Neural cell (in vitro differentiated cells): Measurements from ENCODE around the gene PLSCR5.

ENCODE experiments used
- CTCF ChIP-seq: fragments of 450-650 bp; IDR thresholded peaks from 2 replicates; pipeline ENCODE4 v1.5.1; 2014; ENCODE audit warnings: antibody characterized with exemption, mild to moderate bottlenecking, moderate library complexity; ENCODE audit not compliant: poor library complexity, severe bottlenecking
- EP300 ChIP-seq: fragments of 450-650 bp; conservative IDR thresholded peaks from 2 replicates; pipeline ENCODE4 v1.6.1; 2014; ENCODE audit warnings: antibody characterized with exemption, mild to moderate bottlenecking, moderate library complexity; ENCODE audit not compliant: poor library complexity, severe bottlenecking
- EZH2 ChIP-seq: fragments of 200-600, 300-800 bp; shearing (Covaris generic), sonication (generic); IDR thresholded peaks from 2 replicates; pipeline ENCODE4 v1.6.1; 2014; ENCODE audit warnings: antibody characterized with exemption, low read length, borderline replicate concordance, mild to moderate bottlenecking; ENCODE audit not compliant: insufficient read depth, poor library complexity, severe bottlenecking
- POLR2AphosphoS5 ChIP-seq: IDR thresholded peaks from 2 replicates; pipeline ENCODE4 v1.6.1; 2012
- RAD21 ChIP-seq: fragments of 450-650 bp; conservative IDR thresholded peaks from 2 replicates; pipeline ENCODE4 v1.6.1; 2014; ENCODE audit warnings: antibody characterized with exemption, mild to moderate bottlenecking, moderate library complexity
- TAF1 ChIP-seq: IDR thresholded peaks from 2 replicates; pipeline ENCODE4 v1.6.1; 2012; ENCODE audit warnings: low read depth

- no peak for TF ChIP-seq CTCF
- TF ChIP-seq EP300 = no peak
- no peak for TF ChIP-seq TAF1
- no peak for TF ChIP-seq POLR2AphosphoS5
- no peak for TF ChIP-seq EZH2
- TF ChIP-seq RAD21 = no peak
Measured at GRCh38 chr3:146542978-146543377, 62.2 kb downstream of the PLSCR5 start.
